Ishikawa (cell line): Measurements from ENCODE around the gene FXR1.

ENCODE experiments used
- CEBPB ChIP-seq: IDR thresholded peaks from 2 replicates; pipeline ENCODE4 v1.6.1; 2012
- CREB1 ChIP-seq: IDR thresholded peaks from 2 replicates; pipeline ENCODE4 v1.6.1; 2012; ENCODE audit warnings: low read depth
- EGR1 ChIP-seq: IDR thresholded peaks from 2 replicates; pipeline ENCODE4 v1.6.1; 2012
- EP300 ChIP-seq: IDR thresholded peaks from 2 replicates; pipeline ENCODE4 v1.6.1; 2012; ENCODE audit warnings: borderline replicate concordance
- RAD21 ChIP-seq: IDR thresholded peaks from 2 replicates; pipeline ENCODE4 v1.6.1; 2012; ENCODE audit warnings: low read depth
- TAF1 ChIP-seq: IDR thresholded peaks from 2 replicates; pipeline ENCODE4 v1.6.1; 2012; ENCODE audit warnings: low read depth, mild to moderate bottlenecking
- TCF12 ChIP-seq: IDR thresholded peaks from 2 replicates; pipeline ENCODE4 v1.6.1; 2012; ENCODE audit warnings: low read depth
- TF ChIP-seq, protein P1 (sequence below): IDR thresholded peaks from 2 replicates; pipeline ENCODE4 v1.6.1; 2012; ENCODE audit warnings: low read depth, mild to moderate bottlenecking
- TF ChIP-seq, protein P2 (sequence below): IDR thresholded peaks from 2 replicates; pipeline ENCODE4 v1.6.1; 2012

DNA sequence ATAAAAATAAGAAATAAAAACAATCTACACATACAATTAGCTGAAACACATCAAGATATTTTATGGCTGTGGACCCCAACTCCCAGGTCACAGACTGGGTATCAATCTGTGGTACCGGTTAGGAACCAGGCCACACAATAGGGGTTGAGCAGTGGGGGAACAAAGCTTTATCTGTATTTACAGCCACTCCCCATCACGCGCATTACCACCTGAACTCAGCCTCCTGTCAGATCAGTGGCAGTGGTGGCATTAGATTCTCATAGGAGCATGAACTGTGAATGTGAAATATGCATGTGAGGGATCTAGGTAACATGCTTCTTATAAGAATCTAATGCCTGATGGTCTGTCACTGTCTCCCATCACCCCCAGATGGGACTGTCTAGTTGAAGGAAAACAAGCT lies 94.8 kb downstream of the FXR1 start:
- TF ChIP-seq RAD21 (no peak), TCF12 (no peak), EP300 (no peak), CEBPB (no peak), EGR1 (no peak), TAF1 (no peak), CREB1 (no peak)
- TF ChIP-seq, protein P1, sequence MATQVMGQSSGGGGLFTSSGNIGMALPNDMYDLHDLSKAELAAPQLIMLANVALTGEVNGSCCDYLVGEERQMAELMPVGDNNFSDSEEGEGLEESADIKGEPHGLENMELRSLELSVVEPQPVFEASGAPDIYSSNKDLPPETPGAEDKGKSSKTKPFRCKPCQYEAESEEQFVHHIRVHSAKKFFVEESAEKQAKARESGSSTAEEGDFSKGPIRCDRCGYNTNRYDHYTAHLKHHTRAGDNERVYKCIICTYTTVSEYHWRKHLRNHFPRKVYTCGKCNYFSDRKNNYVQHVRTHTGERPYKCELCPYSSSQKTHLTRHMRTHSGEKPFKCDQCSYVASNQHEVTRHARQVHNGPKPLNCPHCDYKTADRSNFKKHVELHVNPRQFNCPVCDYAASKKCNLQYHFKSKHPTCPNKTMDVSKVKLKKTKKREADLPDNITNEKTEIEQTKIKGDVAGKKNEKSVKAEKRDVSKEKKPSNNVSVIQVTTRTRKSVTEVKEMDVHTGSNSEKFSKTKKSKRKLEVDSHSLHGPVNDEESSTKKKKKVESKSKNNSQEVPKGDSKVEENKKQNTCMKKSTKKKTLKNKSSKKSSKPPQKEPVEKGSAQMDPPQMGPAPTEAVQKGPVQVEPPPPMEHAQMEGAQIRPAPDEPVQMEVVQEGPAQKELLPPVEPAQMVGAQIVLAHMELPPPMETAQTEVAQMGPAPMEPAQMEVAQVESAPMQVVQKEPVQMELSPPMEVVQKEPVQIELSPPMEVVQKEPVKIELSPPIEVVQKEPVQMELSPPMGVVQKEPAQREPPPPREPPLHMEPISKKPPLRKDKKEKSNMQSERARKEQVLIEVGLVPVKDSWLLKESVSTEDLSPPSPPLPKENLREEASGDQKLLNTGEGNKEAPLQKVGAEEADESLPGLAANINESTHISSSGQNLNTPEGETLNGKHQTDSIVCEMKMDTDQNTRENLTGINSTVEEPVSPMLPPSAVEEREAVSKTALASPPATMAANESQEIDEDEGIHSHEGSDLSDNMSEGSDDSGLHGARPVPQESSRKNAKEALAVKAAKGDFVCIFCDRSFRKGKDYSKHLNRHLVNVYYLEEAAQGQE: no peak
- TF ChIP-seq, protein P2, sequence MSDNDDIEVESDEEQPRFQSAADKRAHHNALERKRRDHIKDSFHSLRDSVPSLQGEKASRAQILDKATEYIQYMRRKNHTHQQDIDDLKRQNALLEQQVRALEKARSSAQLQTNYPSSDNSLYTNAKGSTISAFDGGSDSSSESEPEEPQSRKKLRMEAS: no peak
